Right lobe of liver (tissue), 4 donors: ENCODE data around the gene LCLAT1.

ENCODE experiments used
- POLR2A ChIP-seq: fragments of 450-650 bp; IDR thresholded peaks from one replicate; pipeline ENCODE4 v1.6.1; 2017; ENCODE audit warnings: antibody characterized with exemption, mild to moderate bottlenecking
- TF ChIP-seq, protein P1 (sequence below), 4 donors: fragments of 200-600 bp in 3 of 4; fragments of 450-650 bp in 1 of 4; IDR thresholded peaks; one replicate each; pipeline versions ENCODE4 v1.5.1 to v1.8.0; 2016 to 2022; ENCODE audit warnings: antibody characterized with exemption in 4 of 4, mild to moderate bottlenecking in 2 of 4
- donor health status: DM: no; HTN: no; CAD: no.
- donor health status: DM: no; HTN: no; CAD: no.
- donor health status: DM: no; HTN: yes; CAD: no.

GRCh38 chr2:30456106-30456505, 9.1 kb downstream of the LCLAT1 start:
- TF ChIP-seq, protein P1, sequence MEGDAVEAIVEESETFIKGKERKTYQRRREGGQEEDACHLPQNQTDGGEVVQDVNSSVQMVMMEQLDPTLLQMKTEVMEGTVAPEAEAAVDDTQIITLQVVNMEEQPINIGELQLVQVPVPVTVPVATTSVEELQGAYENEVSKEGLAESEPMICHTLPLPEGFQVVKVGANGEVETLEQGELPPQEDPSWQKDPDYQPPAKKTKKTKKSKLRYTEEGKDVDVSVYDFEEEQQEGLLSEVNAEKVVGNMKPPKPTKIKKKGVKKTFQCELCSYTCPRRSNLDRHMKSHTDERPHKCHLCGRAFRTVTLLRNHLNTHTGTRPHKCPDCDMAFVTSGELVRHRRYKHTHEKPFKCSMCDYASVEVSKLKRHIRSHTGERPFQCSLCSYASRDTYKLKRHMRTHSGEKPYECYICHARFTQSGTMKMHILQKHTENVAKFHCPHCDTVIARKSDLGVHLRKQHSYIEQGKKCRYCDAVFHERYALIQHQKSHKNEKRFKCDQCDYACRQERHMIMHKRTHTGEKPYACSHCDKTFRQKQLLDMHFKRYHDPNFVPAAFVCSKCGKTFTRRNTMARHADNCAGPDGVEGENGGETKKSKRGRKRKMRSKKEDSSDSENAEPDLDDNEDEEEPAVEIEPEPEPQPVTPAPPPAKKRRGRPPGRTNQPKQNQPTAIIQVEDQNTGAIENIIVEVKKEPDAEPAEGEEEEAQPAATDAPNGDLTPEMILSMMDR (IDR thresholded peaks at IDR 0.05) = no peak
- TF ChIP-seq POLR2A = no peak
